Breast epithelium (tissue), 4 donors: Measurements from ENCODE around the gene CDH4. TPM values are rescaled to one million over a fixed set of nuclear protein-coding genes. Genes with fewer than 3 reads are reported as not detected.

Source experiments
- DNase-seq, 2 donors: peaks; one replicate each; pipeline ENCODE4 v3.0.0-alpha.2; 2019; ENCODE audit warnings: low spot score in 2 of 2
- H3K27ac ChIP-seq, 2 donors: fragments of 200-600 bp; sonication (generic) in 1 of 2; one replicate each; pipeline ENCODE4 v1.5.1; 2016 to 2019; ENCODE audit warnings: mild to moderate bottlenecking in 1 of 2
- H3K27me3 ChIP-seq, 2 donors: fragments of 200-600 bp; sonication (generic) in 1 of 2; one replicate each; pipeline versions ENCODE4 v1.5.1 to v1.6.0; 2017 to 2019; ENCODE audit warnings: control low read depth in 1 of 2, mild to moderate bottlenecking in 1 of 2
- H3K36me3 ChIP-seq: fragments of 200-600 bp; one replicate; pipeline ENCODE4 v1.5.1; 2019
- H3K4me1 ChIP-seq, 2 donors: fragments of 200-600 bp; sonication (generic); one replicate each; pipeline ENCODE4 v1.5.1; 2016 to 2019; ENCODE audit warnings: control low read depth in 1 of 2
- H3K4me3 ChIP-seq, 3 donors: fragments of 200-600 bp; sonication (generic); 1 replicate in 2 of 3; 2 replicates in 1 of 3; pipeline ENCODE4 v1.5.1; 2016 to 2019; ENCODE audit warnings: mild to moderate bottlenecking in 3 of 3, moderate library complexity in 2 of 3
- H3K9me3 ChIP-seq, 2 donors: fragments of 200-600 bp; sonication (generic) in 1 of 2; one replicate each; pipeline ENCODE4 v1.5.1; 2016 to 2019; ENCODE audit warnings: control low read depth in 1 of 2
- POLR2A ChIP-seq: fragments of 450-650 bp; IDR thresholded peaks from one replicate; pipeline ENCODE4 v1.6.1; 2016; ENCODE audit warnings: antibody characterized with exemption, mild to moderate bottlenecking, moderate library complexity
- POLR2AphosphoS5 ChIP-seq, 3 donors: sonication (generic); formaldehyde crosslinking; IDR thresholded peaks; one replicate each; pipeline ENCODE4 v1.6.1; 2017; ENCODE audit warnings: antibody characterized with exemption in 3 of 3
- intact Hi-C: fragments of 100-400 bp; cut with DNase I; formaldehyde crosslinking; loops from one replicate; pipeline ENCODE4 v1.15.1; 2023; ENCODE audit warnings: low total_unique reads
- total RNA-seq, 3 donors: library from RNA; depleted of rRNA; stranded (reverse); fragments of >200 nt; gene quantifications; one replicate each; pipeline ENCODE4 v1.1.0, GENCODE V29; 2016
- TF ChIP-seq, protein P1 (sequence below), 3 donors: fragments of 450-650 bp; IDR thresholded peaks; one replicate each; pipeline ENCODE4 v1.5.1; 2016 to 2017; ENCODE audit warnings: antibody characterized with exemption in 3 of 3, mild to moderate bottlenecking in 3 of 3, moderate library complexity in 3 of 3

CDH4 gene
- total RNA-seq, 3 donors from 2014 or later, result under 0.01 TPM; not detected in 2

GRCh38 chr20:61534346-61534745, 282.3 kb downstream of the CDH4 start:
- TF ChIP-seq POLR2A, result no peak
- no peak for TF ChIP-seq POLR2AphosphoS5 (IDR thresholded peaks at IDR 0.05)
- TF ChIP-seq, protein P1, sequence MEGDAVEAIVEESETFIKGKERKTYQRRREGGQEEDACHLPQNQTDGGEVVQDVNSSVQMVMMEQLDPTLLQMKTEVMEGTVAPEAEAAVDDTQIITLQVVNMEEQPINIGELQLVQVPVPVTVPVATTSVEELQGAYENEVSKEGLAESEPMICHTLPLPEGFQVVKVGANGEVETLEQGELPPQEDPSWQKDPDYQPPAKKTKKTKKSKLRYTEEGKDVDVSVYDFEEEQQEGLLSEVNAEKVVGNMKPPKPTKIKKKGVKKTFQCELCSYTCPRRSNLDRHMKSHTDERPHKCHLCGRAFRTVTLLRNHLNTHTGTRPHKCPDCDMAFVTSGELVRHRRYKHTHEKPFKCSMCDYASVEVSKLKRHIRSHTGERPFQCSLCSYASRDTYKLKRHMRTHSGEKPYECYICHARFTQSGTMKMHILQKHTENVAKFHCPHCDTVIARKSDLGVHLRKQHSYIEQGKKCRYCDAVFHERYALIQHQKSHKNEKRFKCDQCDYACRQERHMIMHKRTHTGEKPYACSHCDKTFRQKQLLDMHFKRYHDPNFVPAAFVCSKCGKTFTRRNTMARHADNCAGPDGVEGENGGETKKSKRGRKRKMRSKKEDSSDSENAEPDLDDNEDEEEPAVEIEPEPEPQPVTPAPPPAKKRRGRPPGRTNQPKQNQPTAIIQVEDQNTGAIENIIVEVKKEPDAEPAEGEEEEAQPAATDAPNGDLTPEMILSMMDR (IDR thresholded peaks at IDR 0.05), result no peak
- no peaks in the 10 kb centered on the region for H3K9me3 ChIP-seq
- no peak for DNase-seq
- intact Hi-C loops, result loop anchor here (2.0 kb wide), 1 partner anchor 46 kb away; no protein-coding TSS in a partner anchor
- no peaks in the 10 kb centered on the region for H3K4me1 ChIP-seq
- H3K36me3 ChIP-seq, result no peaks in the 10 kb centered on the region
- H3K27ac ChIP-seq, result no peak overlapping the region
- H3K4me3 ChIP-seq, result no peak overlapping the region
- peaks cover 0 to 8% of the 10 kb centered on the region in 2 donors for H3K27me3 ChIP-seq

DNA sequence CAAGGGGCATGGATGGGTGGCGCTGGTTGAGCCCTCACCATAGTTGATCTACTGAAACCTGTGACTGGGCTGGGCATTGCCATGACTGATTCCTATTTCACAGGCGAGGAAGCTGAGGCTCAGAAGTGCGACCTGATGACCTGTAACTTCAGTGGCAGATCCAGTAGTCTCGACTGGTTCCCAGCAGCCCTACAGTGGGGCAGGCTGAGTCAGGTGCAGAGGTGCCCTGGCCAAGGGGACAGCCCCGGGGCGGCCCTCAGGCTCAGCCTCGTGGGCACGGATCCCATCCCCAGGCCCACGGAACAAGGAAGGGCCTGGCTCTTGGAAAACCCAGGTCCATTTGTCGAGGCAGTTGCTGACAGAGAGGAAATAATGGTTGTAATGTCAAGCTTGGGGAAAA, 283.0 kb downstream of the CDH4 start:
- TF ChIP-seq, protein P1 (IDR thresholded peaks at IDR 0.05), result no peak
- TF ChIP-seq POLR2AphosphoS5 (IDR thresholded peaks at IDR 0.05), result no peak
- H3K27me3 ChIP-seq, result peaks cover 0 to 8% of the 10 kb centered on the region in 2 donors
- no peak for DNase-seq
- intact Hi-C loops, result loop anchor here (2.0 kb wide), 1 partner anchor 46 kb away; no protein-coding TSS in a partner anchor
- no peaks in the 10 kb centered on the region for H3K4me1 ChIP-seq
- H3K27ac ChIP-seq, result no peak overlapping the region
- H3K9me3 ChIP-seq, result no peaks in the 10 kb centered on the region
- no peaks in the 10 kb centered on the region for H3K36me3 ChIP-seq
- no peak overlapping the region for H3K4me3 ChIP-seq

GRCh38 chr20:61535536-61535935, 283.5 kb downstream of the CDH4 start:
- peaks cover 0 to 8% of the 10 kb centered on the region in 2 donors for H3K27me3 ChIP-seq
- H3K4me3 ChIP-seq, result no peak overlapping the region
- no peak for DNase-seq
- TF ChIP-seq POLR2AphosphoS5 (IDR thresholded peaks at IDR 0.05) (no peak), POLR2A (no peak)
- TF ChIP-seq, protein P1 (IDR thresholded peaks at IDR 0.05), result no peak
- H3K4me1 ChIP-seq, result no peaks in the 10 kb centered on the region
- intact Hi-C loops, result loop anchor here (2.0 kb wide), 1 partner anchor 47 kb away; no protein-coding TSS in a partner anchor
- no peaks in the 10 kb centered on the region for H3K9me3 ChIP-seq
- no peaks in the 10 kb centered on the region for H3K36me3 ChIP-seq
- no peak overlapping the region for H3K27ac ChIP-seq

- Histone ChIP-seq H3K9me3 (no peaks in the 10 kb centered on the region), H3K27me3 (peaks cover 0 to 8% of the 10 kb centered on the region in 2 donors), H3K4me1 (no peaks in the 10 kb centered on the region), H3K27ac (no peak overlapping the region), H3K4me3 (no peak overlapping the region), H3K36me3 (no peaks in the 10 kb centered on the region)
- no peak for TF ChIP-seq POLR2AphosphoS5 (IDR thresholded peaks at IDR 0.05)
- TF ChIP-seq, protein P1 (IDR thresholded peaks at IDR 0.05), result no peak
- no peak for TF ChIP-seq POLR2A
- intact Hi-C loops, result loop anchor here (2.0 kb wide), 1 partner anchor 47 kb away; no protein-coding TSS in a partner anchor
- no peak for DNase-seq
Observed at GRCh38 chr20:61535956-61536355, 283.9 kb downstream of the CDH4 start.

DNA sequence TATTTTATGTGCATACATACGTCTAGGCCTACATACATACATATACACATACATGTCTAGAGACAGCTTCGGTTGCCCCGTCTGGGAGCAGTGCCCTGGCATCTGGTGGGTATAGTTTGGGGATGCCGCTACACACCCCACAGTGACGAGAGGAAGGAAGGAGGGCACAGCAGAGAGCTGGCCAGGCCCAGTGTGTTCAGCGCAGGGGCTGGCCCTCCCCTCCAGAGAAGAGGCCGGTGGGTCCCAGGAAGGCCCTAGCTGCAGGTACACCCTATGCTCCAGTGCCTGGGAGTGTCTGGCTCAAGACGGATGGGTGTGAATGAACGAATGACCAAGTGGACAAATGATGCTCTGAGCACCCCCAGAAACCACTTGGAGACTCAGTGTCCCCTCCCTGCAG, 284.6 kb downstream of the CDH4 start:
- no peak for DNase-seq
- intact Hi-C loops, result no loop called here
- peaks cover 0 to 8% of the 10 kb centered on the region in 2 donors for H3K27me3 ChIP-seq
- TF ChIP-seq, protein P1 (IDR thresholded peaks at IDR 0.05), result no peak
- TF ChIP-seq POLR2AphosphoS5 (IDR thresholded peaks at IDR 0.05) (no peak), POLR2A (no peak)
- no peaks in the 10 kb centered on the region for H3K4me1 ChIP-seq
- H3K4me3 ChIP-seq, result no peak overlapping the region
- no peaks in the 10 kb centered on the region for H3K36me3 ChIP-seq
- H3K9me3 ChIP-seq, result no peaks in the 10 kb centered on the region
- no peak overlapping the region for H3K27ac ChIP-seq
